Measurements from ENCODE around the gene BTRC. TPM values are rescaled to one million over a fixed set of nuclear protein-coding genes. Genes with fewer than 3 reads are reported as not detected.
A peak's percentile ranks its signal among the peaks of the same experiment; 100 is the strongest.
"Not testable (repeated sequence)": the region's sequence is repeated elsewhere in the genome, so short reads cannot be mapped to it uniquely, and the experiment has no call there.

The BTRC gene
- total RNA-seq, 1 donor from 2014 or later, result 38.4 TPM

DNA sequence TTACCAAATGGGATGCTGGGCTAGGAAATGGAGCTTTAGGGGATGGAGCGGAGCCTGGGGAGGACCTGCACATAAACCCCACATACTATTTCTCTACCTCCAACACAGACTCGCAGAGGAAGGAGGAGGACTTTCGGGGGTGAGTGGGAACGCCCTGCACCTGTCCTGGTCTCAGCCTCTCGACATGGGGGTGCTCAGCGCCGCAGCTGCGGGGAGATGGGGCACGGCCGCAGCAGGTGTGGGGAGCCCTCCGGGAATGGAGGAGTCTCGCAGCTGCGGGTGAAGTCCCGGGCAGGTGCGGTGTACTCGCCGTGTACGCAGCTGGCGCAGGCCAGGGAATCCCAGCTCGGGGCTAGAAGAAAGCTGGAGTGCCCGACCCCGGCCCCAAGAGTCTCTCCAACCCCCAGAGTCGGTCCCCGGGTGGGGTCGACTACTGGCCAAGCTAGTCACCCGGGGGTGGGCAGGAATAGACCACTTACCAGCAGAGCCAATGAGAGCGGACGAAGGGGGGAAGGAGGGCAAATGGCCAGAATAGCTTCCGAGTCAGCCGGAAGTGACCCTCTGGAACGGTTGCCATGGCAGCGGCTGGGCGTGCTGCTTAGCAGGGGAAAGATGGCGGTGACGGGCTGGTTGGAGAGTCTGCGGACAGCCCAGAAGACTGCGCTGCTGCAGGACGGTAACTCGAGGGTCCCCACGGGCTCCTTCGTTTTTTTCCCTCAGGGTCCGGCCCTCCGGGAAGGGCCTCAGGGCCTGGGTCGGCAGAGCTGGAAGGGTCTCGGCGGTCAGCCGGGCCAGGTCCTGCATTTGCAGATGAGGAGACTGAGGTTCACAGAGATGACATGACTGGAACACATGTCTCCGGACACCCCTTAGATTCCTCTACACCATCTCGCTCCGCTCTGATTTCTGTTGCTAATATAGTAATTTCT lies 234.0 kb downstream of the BTRC start, which contains the start of the genes DPCD and POLL:
Gene DPCD (plus strand): TSS at position 597 of the 929 bp plus-strand sequence. CDS start 16 bp downstream, at position 613.
Gene POLL (minus strand): TSS at position 533 of the 929 bp plus-strand sequence. CDS start 897 bp downstream, outside the sequence.
- H3K27ac Mint-ChIP-seq, result peak within 1 kb of the TSS; percentile 83
- TF ChIP-seq, protein P1, sequence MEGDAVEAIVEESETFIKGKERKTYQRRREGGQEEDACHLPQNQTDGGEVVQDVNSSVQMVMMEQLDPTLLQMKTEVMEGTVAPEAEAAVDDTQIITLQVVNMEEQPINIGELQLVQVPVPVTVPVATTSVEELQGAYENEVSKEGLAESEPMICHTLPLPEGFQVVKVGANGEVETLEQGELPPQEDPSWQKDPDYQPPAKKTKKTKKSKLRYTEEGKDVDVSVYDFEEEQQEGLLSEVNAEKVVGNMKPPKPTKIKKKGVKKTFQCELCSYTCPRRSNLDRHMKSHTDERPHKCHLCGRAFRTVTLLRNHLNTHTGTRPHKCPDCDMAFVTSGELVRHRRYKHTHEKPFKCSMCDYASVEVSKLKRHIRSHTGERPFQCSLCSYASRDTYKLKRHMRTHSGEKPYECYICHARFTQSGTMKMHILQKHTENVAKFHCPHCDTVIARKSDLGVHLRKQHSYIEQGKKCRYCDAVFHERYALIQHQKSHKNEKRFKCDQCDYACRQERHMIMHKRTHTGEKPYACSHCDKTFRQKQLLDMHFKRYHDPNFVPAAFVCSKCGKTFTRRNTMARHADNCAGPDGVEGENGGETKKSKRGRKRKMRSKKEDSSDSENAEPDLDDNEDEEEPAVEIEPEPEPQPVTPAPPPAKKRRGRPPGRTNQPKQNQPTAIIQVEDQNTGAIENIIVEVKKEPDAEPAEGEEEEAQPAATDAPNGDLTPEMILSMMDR (IDR thresholded peaks at IDR 0.05; ENCODE audit: unreplicated experiment), result no peak
- H3K9me3 Mint-ChIP-seq, result no peaks in the 10 kb centered on the region
- H3K4me3 Mint-ChIP-seq, result peak within 1 kb of the TSS; percentile 95
- peak; percentile 88 to 93 for DNase-seq (ENCODE audit: low spot score in 2 of 2, unreplicated experiment in 2 of 2)
- no peaks in the 10 kb centered on the region for H3K27me3 Mint-ChIP-seq (ENCODE audit: low read depth)
- H3K36me3 Mint-ChIP-seq, result peaks cover 3% of the 10 kb centered on the region
- H3K4me1 Mint-ChIP-seq, result peaks cover 25% of the 10 kb centered on the region

DNA sequence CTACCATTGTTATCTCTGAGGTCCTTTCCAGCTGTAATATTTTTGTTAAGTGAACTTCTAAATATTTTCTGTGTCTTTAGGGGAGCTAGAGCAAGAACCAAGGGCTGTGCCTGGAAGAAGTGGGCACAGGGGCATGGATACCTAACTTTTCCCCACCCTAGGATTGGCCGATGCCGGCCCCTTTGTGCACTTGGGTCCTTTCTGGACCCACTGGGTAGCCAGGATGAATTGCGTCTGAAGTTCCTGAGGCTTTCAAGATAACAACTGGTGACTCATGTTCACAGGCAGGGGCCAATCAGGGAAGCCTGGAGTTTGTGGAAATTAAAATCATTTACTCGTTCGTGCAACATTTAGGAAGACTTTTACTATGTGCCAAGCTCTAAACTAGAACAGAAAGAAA lies 234.9 kb downstream of the BTRC start:
- DNase-seq (ENCODE audit: low spot score in 2 of 2, unreplicated experiment in 2 of 2), result no peak
- H3K36me3 Mint-ChIP-seq, result peaks cover 3% of the 10 kb centered on the region
- peak overlapping the region; percentile 95 for H3K4me3 Mint-ChIP-seq
- peaks cover 25% of the 10 kb centered on the region for H3K4me1 Mint-ChIP-seq
- H3K27me3 Mint-ChIP-seq (ENCODE audit: low read depth), result no peaks in the 10 kb centered on the region
- H3K9me3 Mint-ChIP-seq, result no peaks in the 10 kb centered on the region
- peak overlapping the region; percentile 43 for H3K27ac Mint-ChIP-seq
- TF ChIP-seq, protein P1 (IDR thresholded peaks at IDR 0.05; ENCODE audit: unreplicated experiment), result no peak

GRCh38 chr10:101593331-101593730 lies 239.4 kb downstream of the BTRC start:
- H3K27me3 Mint-ChIP-seq (ENCODE audit: low read depth); H3K27ac Mint-ChIP-seq; H3K36me3 Mint-ChIP-seq; H3K4me1 Mint-ChIP-seq; DNase-seq (ENCODE audit: low spot score in 2 of 2, unreplicated experiment in 2 of 2); H3K4me3 Mint-ChIP-seq; H3K9me3 Mint-ChIP-seq: not testable (repeated sequence)

DNA sequence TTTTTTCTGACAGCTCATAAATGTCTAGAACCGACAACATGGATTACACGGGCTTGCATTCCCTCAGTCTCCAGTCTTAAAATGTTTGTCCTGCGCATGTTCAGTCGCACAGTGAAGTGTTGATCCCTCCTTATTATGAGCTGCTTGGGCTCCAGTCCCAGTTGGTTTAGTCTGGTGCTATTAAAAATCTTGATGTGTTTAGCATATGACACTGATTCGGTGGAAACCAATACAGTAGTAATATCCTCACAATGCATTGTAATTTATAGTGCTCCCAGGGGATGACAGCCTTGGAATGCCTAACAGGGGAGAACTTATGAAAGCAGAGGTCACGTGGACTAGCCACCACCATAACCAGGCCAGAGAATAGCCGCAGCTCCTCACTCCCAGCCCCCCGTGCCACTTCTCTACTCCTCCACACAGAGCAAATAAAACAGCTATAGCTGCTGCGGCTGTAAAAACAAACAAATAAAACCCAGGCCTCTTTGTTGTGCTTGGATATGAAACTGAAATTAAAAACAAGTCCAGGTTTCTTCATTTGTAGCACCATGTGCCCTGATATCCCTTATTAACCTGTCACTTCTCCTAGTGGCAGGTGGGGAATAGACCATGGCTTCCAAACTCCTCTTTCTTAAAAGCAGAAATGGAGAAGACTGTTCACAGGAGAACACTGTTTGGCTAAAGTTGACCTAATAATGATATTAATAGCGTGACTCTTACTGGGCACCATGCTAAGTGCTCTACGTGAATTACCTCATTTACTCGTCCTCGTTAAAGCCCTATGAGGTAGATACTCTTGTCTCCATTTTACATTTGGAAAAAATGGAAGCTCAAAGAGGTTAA lies 241.8 kb downstream of the BTRC start:
- Mint-ChIP-seq H3K4me3 (no peak overlapping the region), H3K36me3 (peaks cover 2% of the 10 kb centered on the region), H3K27me3 (ENCODE audit: low read depth) (no peaks in the 10 kb centered on the region), H3K27ac (no peak overlapping the region), H3K4me1 (no peaks in the 10 kb centered on the region), H3K9me3 (no peaks in the 10 kb centered on the region)
- TF ChIP-seq, protein P1 (IDR thresholded peaks at IDR 0.05; ENCODE audit: unreplicated experiment), result no peak
- no peak for DNase-seq (ENCODE audit: low spot score in 2 of 2, unreplicated experiment in 2 of 2)

GRCh38 chr10:101597091-101597900 lies 243.3 kb downstream of the BTRC start:
- Mint-ChIP-seq H3K9me3 (no peaks in the 10 kb centered on the region), H3K27ac (no peak overlapping the region), H3K4me1 (no peaks in the 10 kb centered on the region), H3K4me3 (no peak overlapping the region), H3K36me3 (peaks cover 2% of the 10 kb centered on the region), H3K27me3 (ENCODE audit: low read depth) (no peaks in the 10 kb centered on the region)
- TF ChIP-seq, protein P1 (IDR thresholded peaks at IDR 0.05; ENCODE audit: unreplicated experiment), result no peak
- DNase-seq (ENCODE audit: low spot score in 2 of 2, unreplicated experiment in 2 of 2), result no peak

Data from mesothelial cell of epicardium (in vitro differentiated cells).